Liver (tissue), 9 donors: Measurements from ENCODE around the gene ZNF705A. TPM values are rescaled to one million over a fixed set of nuclear protein-coding genes. Genes with fewer than 3 reads are reported as not detected.

Experiments used
- DNase-seq: peaks from one replicate; pipeline ENCODE4 v3.0.0-alpha.2; 2017; ENCODE audit warnings: low spot score
- H3K27ac ChIP-seq, 2 donors: one replicate each; pipeline ENCODE4 v1.7.0; 2013; ENCODE audit warnings: inconsistent platforms in 2 of 2, low read length in 2 of 2, control low read depth in 1 of 2, low read depth in 1 of 2, mild to moderate bottlenecking in 1 of 2
- H3K27me3 ChIP-seq, 4 donors: one replicate each; pipeline versions ENCODE4 v1.6.1 to v1.7.0; 2013; ENCODE audit warnings: low read length in 3 of 4, inconsistent platforms in 1 of 4, mild to moderate bottlenecking in 1 of 4, moderate library complexity in 1 of 4; ENCODE audit not compliant: control insufficient read depth in 4 of 4, insufficient read depth in 4 of 4
- H3K36me3 ChIP-seq, 4 donors: one replicate each; pipeline versions ENCODE4 v1.6.1 to v1.7.0; 2013; ENCODE audit warnings: low read length in 3 of 4, mild to moderate bottlenecking in 3 of 4, low read depth in 1 of 4, moderate library complexity in 1 of 4; ENCODE audit not compliant: control insufficient read depth in 4 of 4, insufficient read depth in 3 of 4
- H3K4me1 ChIP-seq, 4 donors: one replicate each; pipeline versions ENCODE4 v1.6.1 to v1.7.0; 2013; ENCODE audit warnings: low read length in 3 of 4, mild to moderate bottlenecking in 3 of 4, moderate library complexity in 1 of 4; ENCODE audit not compliant: control insufficient read depth in 4 of 4, insufficient read depth in 4 of 4
- H3K4me3 ChIP-seq, 3 donors: one replicate each; pipeline versions ENCODE4 v1.6.1 to v1.7.0; 2013; ENCODE audit warnings: low read length in 3 of 3, control low read depth in 1 of 3, low read depth in 1 of 3, mild to moderate bottlenecking in 1 of 3
- H3K9ac ChIP-seq, 2 donors: one replicate each; pipeline ENCODE4 v1.7.0; 2013; ENCODE audit warnings: low read length in 2 of 2, mild to moderate bottlenecking in 2 of 2, moderate library complexity in 2 of 2, control low read depth in 1 of 2, low read depth in 1 of 2
- H3K9me3 ChIP-seq, 4 donors: one replicate each; pipeline versions ENCODE4 v1.6.1 to v1.7.0; 2013; ENCODE audit warnings: low read length in 3 of 4; ENCODE audit not compliant: control insufficient read depth in 4 of 4
- ATF3 ChIP-seq: IDR thresholded peaks from 2 replicates; pipeline ENCODE4 v1.6.1; 2016; ENCODE audit warnings: antibody characterized with exemption
- CTCF ChIP-seq: fragments of 150-350 bp; IDR thresholded peaks from 2 replicates; pipeline ENCODE4 v1.5.1; 2017; ENCODE audit warnings: improper control_type of control experiment, low read depth, low read length; ENCODE audit not compliant: missing input control
- EGR1 ChIP-seq, 2 donors: IDR thresholded peaks; 2 replicates each; pipeline ENCODE4 v1.6.1; 2016 to 2018; ENCODE audit warnings: antibody characterized with exemption in 2 of 2, low read depth in 2 of 2
- FOXA1 ChIP-seq: IDR thresholded peaks from 2 replicates; pipeline ENCODE4 v1.6.1; 2016; ENCODE audit warnings: antibody characterized with exemption
- FOXA2 ChIP-seq: IDR thresholded peaks from 2 replicates; pipeline ENCODE4 v1.6.1; 2016; ENCODE audit warnings: antibody characterized with exemption
- GABPA ChIP-seq, 2 donors: IDR thresholded peaks in 1 of 2; conservative IDR thresholded peaks in 1 of 2; 2 replicates each; pipeline ENCODE4 v1.6.1; 2016; ENCODE audit warnings: antibody characterized with exemption in 2 of 2, mild to moderate bottlenecking in 1 of 2, moderate library complexity in 1 of 2
- HNF4A ChIP-seq, 2 donors: conservative IDR thresholded peaks; 2 replicates each; pipeline ENCODE4 v1.6.1; 2016; ENCODE audit warnings: antibody characterized with exemption in 2 of 2, mild to moderate bottlenecking in 2 of 2
- HNF4G ChIP-seq: IDR thresholded peaks from 2 replicates; pipeline ENCODE4 v1.6.1; 2016; ENCODE audit warnings: antibody characterized with exemption
- JUND ChIP-seq, 2 donors: IDR thresholded peaks; 2 replicates each; pipeline ENCODE4 v1.6.1; 2016; ENCODE audit warnings: antibody characterized with exemption in 2 of 2
- NR2F2 ChIP-seq: IDR thresholded peaks from 2 replicates; pipeline ENCODE4 v1.6.1; 2016; ENCODE audit warnings: antibody characterized with exemption
- RAD21 ChIP-seq, 2 donors: IDR thresholded peaks; 2 replicates each; pipeline ENCODE4 v1.6.1; 2016; ENCODE audit warnings: antibody characterized with exemption in 2 of 2, mild to moderate bottlenecking in 2 of 2
- RXRA ChIP-seq, 2 donors: IDR thresholded peaks; 2 replicates each; pipeline ENCODE4 v1.6.1; 2017 to 2018; ENCODE audit warnings: antibody characterized with exemption in 2 of 2, mild to moderate bottlenecking in 1 of 2
- SP1 ChIP-seq: IDR thresholded peaks from 2 replicates; pipeline ENCODE4 v1.6.1; 2018; ENCODE audit warnings: antibody characterized with exemption, mild to moderate bottlenecking
- TAF1 ChIP-seq: conservative IDR thresholded peaks from 2 replicates; pipeline ENCODE4 v1.6.1; 2016; ENCODE audit warnings: antibody characterized with exemption, mild to moderate bottlenecking
- YY1 ChIP-seq: IDR thresholded peaks from 2 replicates; pipeline ENCODE4 v1.6.1; 2016; ENCODE audit warnings: antibody characterized with exemption, mild to moderate bottlenecking
- ZBTB33 ChIP-seq: IDR thresholded peaks from 2 replicates; pipeline ENCODE4 v1.6.1; 2016; ENCODE audit warnings: antibody characterized with exemption
- WGBS: extraction: QIAGEN DNeasy Blood & Tissue Kit; methylation state at CpG from one replicate; pipeline ENCODE4 v1.1.7; 2013; 5-methylcytosine and 5-hydroxymethylcytosine counted together
- polyA plus RNA-seq, 2 donors: library from polyadenylated mRNA; stranded (reverse) in 1 of 2; unstranded in 1 of 2; fragments of 200-250 nt in 1 of 2; fragments of >200 nt in 1 of 2; fragmentation: Nextera tagmentation in 1 of 2; extraction: Ambion mirVana in 1 of 2; gene quantifications; one replicate each; pipeline versions ENCODE4 v1.2.1 to v1.2.3, GENCODE V29; 2013 to 2015
- total RNA-seq, 2 donors: library from RNA; depleted of rRNA; stranded (reverse); fragments of >200 nt; gene quantifications; one replicate each; pipeline ENCODE4 v1.2.3, GENCODE V29; 2014
- TF ChIP-seq, protein P1 (sequence below): IDR thresholded peaks from 2 replicates; pipeline ENCODE4 v1.6.1; 2016; ENCODE audit warnings: antibody characterized with exemption
- TF ChIP-seq, protein P2 (sequence below): IDR thresholded peaks from 2 replicates; pipeline ENCODE4 v1.6.1; 2016; ENCODE audit warnings: antibody characterized with exemption, mild to moderate bottlenecking
- donor health status: healthy.
- donor health status: healthy.
- donor health status: healthy.
- donor health status: healthy.
- donor health status: healthy.

The ZNF705A gene
- total and polyA plus RNA-seq, 4 donors = not detected

GRCh38 chr12:8156416-8156815 lies 399 bp upstream of the ZNF705A start:
- no peaks in the 10 kb centered on the region for H3K27me3 ChIP-seq
- no peak overlapping the region for H3K27ac ChIP-seq
- no peak overlapping the region for H3K9ac ChIP-seq
- no peak for DNase-seq
- 95% methylated on average over 2 of the region's 2 CpGs for WGBS
- no peak overlapping the region for H3K4me3 ChIP-seq
- H3K36me3 ChIP-seq = no peaks in the 10 kb centered on the region
- no peaks in the 10 kb centered on the region for H3K4me1 ChIP-seq
- TF ChIP-seq HNF4G (no peak), GABPA (IDR thresholded peaks at IDR 0.05 in 1 of 2, conservative IDR thresholded peaks at IDR 0.05 in 1 of 2) (no peak), RAD21 (IDR thresholded peaks at IDR 0.05) (no peak), HNF4A (conservative IDR thresholded peaks at IDR 0.05) (no peak), NR2F2 (no peak), SP1 (no peak), RXRA (IDR thresholded peaks at IDR 0.05) (no peak), CTCF (no peak), EGR1 (IDR thresholded peaks at IDR 0.05; ENCODE audit: low read depth in 2 of 2) (no peak), TAF1 (no peak), ZBTB33 (no peak), FOXA1 (no peak), ATF3 (no peak)
- TF ChIP-seq, protein P1, sequence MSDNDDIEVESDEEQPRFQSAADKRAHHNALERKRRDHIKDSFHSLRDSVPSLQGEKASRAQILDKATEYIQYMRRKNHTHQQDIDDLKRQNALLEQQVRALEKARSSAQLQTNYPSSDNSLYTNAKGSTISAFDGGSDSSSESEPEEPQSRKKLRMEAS = no peak
- no peaks in the 10 kb centered on the region for H3K9me3 ChIP-seq

DNA sequence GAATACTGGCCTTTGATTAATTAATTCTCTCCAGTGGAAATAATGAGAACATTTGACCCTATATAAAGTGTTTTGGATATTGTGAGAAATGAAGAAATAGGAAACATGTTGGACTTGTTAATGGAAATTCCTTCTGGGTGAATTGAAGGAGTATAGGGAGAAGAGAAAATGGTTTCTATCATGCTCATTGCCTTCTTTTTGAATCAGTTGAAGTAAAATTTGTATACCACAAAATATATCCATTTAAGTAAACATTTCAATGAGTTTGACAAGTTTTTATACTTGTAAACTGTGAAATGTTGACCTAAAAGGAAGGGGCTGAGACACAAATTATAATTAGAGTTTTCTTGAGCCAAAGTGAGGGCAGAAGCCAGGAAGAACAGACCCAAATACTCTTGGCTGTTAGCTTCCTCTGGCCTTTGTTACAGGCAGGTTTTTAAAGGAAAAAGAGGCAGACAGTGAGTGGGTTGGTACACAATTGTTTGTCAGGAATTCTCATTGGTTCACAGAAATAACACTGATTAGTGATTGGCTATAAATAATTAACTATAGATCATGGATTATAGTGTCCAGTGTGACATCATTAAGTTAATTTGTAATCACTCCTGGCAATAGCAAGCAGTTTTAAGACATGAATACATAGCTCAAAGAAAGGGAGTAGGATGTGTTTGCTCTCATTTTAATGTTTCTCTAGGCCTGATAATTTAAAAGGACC lies 826 bp downstream of the ZNF705A start:
- Histone ChIP-seq H3K4me1 (no peaks in the 10 kb centered on the region), H3K27ac (peak overlapping the region in 1 of 2 donors; percentile 7), H3K27me3 (no peaks in the 10 kb centered on the region), H3K9me3 (no peaks in the 10 kb centered on the region), H3K4me3 (no peak overlapping the region), H3K9ac (no peak overlapping the region), H3K36me3 (no peaks in the 10 kb centered on the region)
- no peak for DNase-seq
- TF ChIP-seq YY1 = no peak
- TF ChIP-seq SP1 = no peak
- TF ChIP-seq FOXA1 = no peak
- TF ChIP-seq HNF4G = no peak
- TF ChIP-seq, protein P1 = no peak
- TF ChIP-seq TAF1 = no peak
- TF ChIP-seq, protein P2, sequence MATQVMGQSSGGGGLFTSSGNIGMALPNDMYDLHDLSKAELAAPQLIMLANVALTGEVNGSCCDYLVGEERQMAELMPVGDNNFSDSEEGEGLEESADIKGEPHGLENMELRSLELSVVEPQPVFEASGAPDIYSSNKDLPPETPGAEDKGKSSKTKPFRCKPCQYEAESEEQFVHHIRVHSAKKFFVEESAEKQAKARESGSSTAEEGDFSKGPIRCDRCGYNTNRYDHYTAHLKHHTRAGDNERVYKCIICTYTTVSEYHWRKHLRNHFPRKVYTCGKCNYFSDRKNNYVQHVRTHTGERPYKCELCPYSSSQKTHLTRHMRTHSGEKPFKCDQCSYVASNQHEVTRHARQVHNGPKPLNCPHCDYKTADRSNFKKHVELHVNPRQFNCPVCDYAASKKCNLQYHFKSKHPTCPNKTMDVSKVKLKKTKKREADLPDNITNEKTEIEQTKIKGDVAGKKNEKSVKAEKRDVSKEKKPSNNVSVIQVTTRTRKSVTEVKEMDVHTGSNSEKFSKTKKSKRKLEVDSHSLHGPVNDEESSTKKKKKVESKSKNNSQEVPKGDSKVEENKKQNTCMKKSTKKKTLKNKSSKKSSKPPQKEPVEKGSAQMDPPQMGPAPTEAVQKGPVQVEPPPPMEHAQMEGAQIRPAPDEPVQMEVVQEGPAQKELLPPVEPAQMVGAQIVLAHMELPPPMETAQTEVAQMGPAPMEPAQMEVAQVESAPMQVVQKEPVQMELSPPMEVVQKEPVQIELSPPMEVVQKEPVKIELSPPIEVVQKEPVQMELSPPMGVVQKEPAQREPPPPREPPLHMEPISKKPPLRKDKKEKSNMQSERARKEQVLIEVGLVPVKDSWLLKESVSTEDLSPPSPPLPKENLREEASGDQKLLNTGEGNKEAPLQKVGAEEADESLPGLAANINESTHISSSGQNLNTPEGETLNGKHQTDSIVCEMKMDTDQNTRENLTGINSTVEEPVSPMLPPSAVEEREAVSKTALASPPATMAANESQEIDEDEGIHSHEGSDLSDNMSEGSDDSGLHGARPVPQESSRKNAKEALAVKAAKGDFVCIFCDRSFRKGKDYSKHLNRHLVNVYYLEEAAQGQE = no peak
- no peak for TF ChIP-seq ATF3
- no peak for TF ChIP-seq FOXA2
- TF ChIP-seq CTCF = no peak
- no peak for TF ChIP-seq ZBTB33
- TF ChIP-seq RXRA (IDR thresholded peaks at IDR 0.05) = no peak
- TF ChIP-seq JUND (IDR thresholded peaks at IDR 0.05) = no peak
- no peak for TF ChIP-seq NR2F2
